H1 (cell line): Measurements from ENCODE around the gene SPRYD4. TPM values are rescaled to one million over a fixed set of nuclear protein-coding genes. Genes with fewer than 3 reads are reported as not detected.

Experiments
- CTCF ChIA-PET: fragments of 300-600 bp; sonication (Branson Sonifier 250); formaldehyde crosslinking; loops from one replicate; lab custom pipeline; 2021; ENCODE audit not compliant: partially characterized antibody; lab: Charles Lee
- POLR2A ChIA-PET: fragments of 300-600 bp; sonication (Branson Sonifier 250); formaldehyde crosslinking; loops from one replicate; lab custom pipeline; 2021; ENCODE audit warnings: inconsistent platforms; ENCODE audit not compliant: partially characterized antibody; lab: Charles Lee
- DNase-seq, 2 experiments: peaks; one replicate each; pipeline versions ENCODE4 v3.0.0 to v3.0.0-alpha.2; 2010 to 2022; ENCODE audit warnings: low spot score in 2 of 2, low read depth in 1 of 2, mixed read lengths in 1 of 2
- FAIRE-seq: peaks from 2 replicates; lab custom pipeline; 2011; peaks lifted over from hg19 to GRCh38; lab: Jason Lieb, UNC
- H2AFZ ChIP-seq: 2 replicates; pipeline ENCODE4 v1.8.1; 2012; ENCODE audit warnings: low read length, inconsistent platforms
- H2AK5ac ChIP-seq: 2 replicates; pipeline ENCODE4 v1.6.1; 2013; ENCODE audit warnings: low read depth, low read length
- H2BK120ac ChIP-seq: replicated peaks from 2 replicates; pipeline ENCODE3; 2013; ENCODE audit warnings: low read depth, low read length, inconsistent platforms
- H2BK12ac ChIP-seq: 2 replicates; pipeline ENCODE4 v1.6.1; 2013; ENCODE audit warnings: low read depth, low read length
- H2BK15ac ChIP-seq: 2 replicates; pipeline ENCODE4 v1.6.1; 2013; ENCODE audit warnings: low read length
- H2BK20ac ChIP-seq: 2 replicates; pipeline ENCODE4 v1.6.1; 2013; ENCODE audit warnings: low read length
- H2BK5ac ChIP-seq: 2 replicates; pipeline ENCODE4 v1.6.1; 2013; ENCODE audit warnings: low read depth, low read length
- H3K14ac ChIP-seq: 2 replicates; pipeline ENCODE4 v1.6.1; 2013; ENCODE audit warnings: inconsistent platforms; ENCODE audit not compliant: insufficient read length
- H3K18ac ChIP-seq: 2 replicates; pipeline ENCODE4 v1.6.1; 2013; ENCODE audit warnings: low read length; ENCODE audit errors: extremely low read depth
- H3K23ac ChIP-seq: 2 replicates; pipeline ENCODE4 v1.6.1; 2013; ENCODE audit warnings: inconsistent platforms; ENCODE audit not compliant: insufficient read length
- H3K23me2 ChIP-seq: 2 replicates; pipeline ENCODE4 v1.6.1; 2013; ENCODE audit warnings: low read depth, low read length
- H3K27ac ChIP-seq: 2 replicates; pipeline ENCODE4 v1.6.1; 2011; ENCODE audit warnings: low read depth, low read length, inconsistent platforms
- H3K27me3 ChIP-seq, 4 experiments: replicated peaks in 1 of 4; 1 replicate in 1 of 4; 2 replicates in 3 of 4; pipeline versions ENCODE4 v1.6.1 to v1.8.1; 2011 to 2013; ENCODE audit warnings: low read length in 3 of 4, mild to moderate bottlenecking in 3 of 4, inconsistent platforms in 2 of 4, mixed read lengths in 2 of 4, moderate library complexity in 1 of 4; ENCODE audit not compliant: control insufficient read depth in 3 of 4, insufficient read depth in 3 of 4; ENCODE audit errors: extremely low read depth in 1 of 4
- H3K36me3 ChIP-seq, 4 experiments: 2 replicates each; pipeline versions ENCODE4 v1.6.1 to v1.8.1; 2011 to 2013; ENCODE audit warnings: mild to moderate bottlenecking in 4 of 4, low read length in 3 of 4, moderate library complexity in 2 of 4, control low read depth in 1 of 4, inconsistent platforms in 1 of 4; ENCODE audit not compliant: insufficient read depth in 4 of 4, control insufficient read depth in 2 of 4
- H3K4ac ChIP-seq: replicated peaks from 2 replicates; pipeline ENCODE3; 2013; ENCODE audit warnings: low read length, low read depth, mixed read lengths, inconsistent platforms; ENCODE audit not compliant: insufficient read length
- H3K4me1 ChIP-seq, 4 experiments: replicated peaks in 1 of 4; 1 replicate in 1 of 4; 2 replicates in 3 of 4; pipeline versions ENCODE4 v1.6.1 to v1.8.1; 2011 to 2013; ENCODE audit warnings: low read length in 3 of 4, inconsistent platforms in 2 of 4, mixed read lengths in 1 of 4; ENCODE audit not compliant: insufficient read depth in 4 of 4, control insufficient read depth in 3 of 4
- H3K4me2 ChIP-seq, 2 experiments: 2 replicates each; pipeline versions ENCODE4 v1.6.1 to v1.8.1; 2011 to 2013; ENCODE audit warnings: low read depth in 2 of 2, low read length in 2 of 2, control low read depth in 1 of 2, inconsistent platforms in 1 of 2, mild to moderate bottlenecking in 1 of 2; ENCODE audit not compliant: insufficient read depth in 1 of 2
- H3K4me3 ChIP-seq, 4 experiments: fragments of 200-600, 300-600 bp in 1 of 4; sonication (generic), shearing (Covaris generic), sonication (Bioruptor Twin) in 1 of 4; 2 replicates each; pipeline versions ENCODE4 v1.5.1 to v1.8.1; 2011 to 2016; ENCODE audit warnings: low read length in 4 of 4, low read depth in 3 of 4, control low read depth in 2 of 4, inconsistent platforms in 2 of 4, mild to moderate bottlenecking in 2 of 4, mixed read lengths in 1 of 4, moderate library complexity in 1 of 4; ENCODE audit not compliant: insufficient read depth in 2 of 4; ENCODE audit errors: extremely low read depth in 1 of 4
- H3K56ac ChIP-seq: replicated peaks from 2 replicates; pipeline ENCODE3; 2013; ENCODE audit warnings: low read depth, mild to moderate bottlenecking, mixed read lengths, low read length, inconsistent platforms; ENCODE audit not compliant: insufficient read length
- H3K79me1 ChIP-seq: 2 replicates; pipeline ENCODE4 v1.6.1; 2013; ENCODE audit warnings: low read depth, low read length, control low read depth
- H3K79me2 ChIP-seq, 2 experiments: 2 replicates each; pipeline versions ENCODE4 v1.6.1 to v1.8.1; 2012 to 2013; ENCODE audit warnings: low read length in 2 of 2, mild to moderate bottlenecking in 2 of 2, inconsistent platforms in 1 of 2; ENCODE audit not compliant: insufficient read depth in 2 of 2, control insufficient read depth in 1 of 2
- H3K9ac ChIP-seq, 4 experiments: replicated peaks in 1 of 4; 1 replicate in 1 of 4; 2 replicates in 3 of 4; pipeline versions ENCODE4 v1.6.1 to v1.8.1; 2011 to 2013; ENCODE audit warnings: low read depth in 3 of 4, low read length in 3 of 4, control low read depth in 2 of 4, mild to moderate bottlenecking in 2 of 4, moderate library complexity in 2 of 4, inconsistent platforms in 1 of 4; ENCODE audit errors: extremely low read depth in 1 of 4
- H3K9me3 ChIP-seq, 2 experiments: 2 replicates each; pipeline versions ENCODE4 v1.6.1 to v1.8.1; 2012 to 2013; ENCODE audit warnings: mild to moderate bottlenecking in 2 of 2, moderate library complexity in 2 of 2, control low read depth in 1 of 2, inconsistent platforms in 1 of 2, low read depth in 1 of 2, low read length in 1 of 2, mixed read lengths in 1 of 2; ENCODE audit not compliant: insufficient read depth in 2 of 2
- H4K20me1 ChIP-seq, 2 experiments: replicated peaks in 1 of 2; 2 replicates each; pipeline versions ENCODE3 to v1.8.1; 2011 to 2013; ENCODE audit warnings: inconsistent platforms in 2 of 2, low read length in 2 of 2, mild to moderate bottlenecking in 1 of 2; ENCODE audit not compliant: insufficient read depth in 2 of 2, control insufficient read depth in 1 of 2
- H4K5ac ChIP-seq: 2 replicates; pipeline ENCODE4 v1.6.1; 2013; ENCODE audit warnings: low read length, low read depth, mixed read lengths, inconsistent platforms; ENCODE audit not compliant: insufficient read length
- H4K8ac ChIP-seq: 2 replicates; pipeline ENCODE4 v1.8.0; 2013; ENCODE audit warnings: mild to moderate bottlenecking, moderate library complexity, low read length, inconsistent platforms; ENCODE audit not compliant: insufficient read depth; ENCODE audit errors: extremely low read depth
- H4K91ac ChIP-seq: replicated peaks from 2 replicates; pipeline ENCODE3; 2013; ENCODE audit warnings: low read length, mixed read lengths, inconsistent platforms; ENCODE audit not compliant: insufficient read length
- SP4 ChIP-seq: IDR thresholded peaks from 2 replicates; pipeline ENCODE4 v1.6.1; 2012; ENCODE audit warnings: low read length, inconsistent platforms
- YY1 ChIP-seq: IDR thresholded peaks from 2 replicates; pipeline ENCODE4 v1.6.1; 2011; ENCODE audit warnings: low read depth, mild to moderate bottlenecking, low read length
- polyA plus RNA-seq, 7 experiments: library from polyadenylated mRNA; depleted of rRNA in 3 of 7; stranded (reverse) in 5 of 7; unstranded in 2 of 7; fragments of >200 nt in 5 of 7; fragments of 200-250 nt in 2 of 7; gene quantifications; 1 replicate in 5 of 7; 2 replicates in 1 of 7; 4 replicates in 1 of 7; pipeline versions ENCODE4 v1.2.1 to v1.2.3, GENCODE V29; 2011 to 2013; ENCODE audit warnings: missing spikeins in 2 of 7, mixed read lengths in 2 of 7
- total RNA-seq: library from RNA; stranded (reverse); fragmentation: NEBNext Ultra II Directional; extraction: Animal tissue kit (Norgen Biotek cat#: 25700); gene quantifications from 2 replicates; pipeline ENCODE4 v1.2.1, GENCODE V29; 2021

The SPRYD4 gene
- total and polyA plus RNA-seq, 2 of the 8 experiments (the other 6 are each of a cell fraction or from before 2014, with no cell fraction given): 4.3 to 5.3 TPM

DNA sequence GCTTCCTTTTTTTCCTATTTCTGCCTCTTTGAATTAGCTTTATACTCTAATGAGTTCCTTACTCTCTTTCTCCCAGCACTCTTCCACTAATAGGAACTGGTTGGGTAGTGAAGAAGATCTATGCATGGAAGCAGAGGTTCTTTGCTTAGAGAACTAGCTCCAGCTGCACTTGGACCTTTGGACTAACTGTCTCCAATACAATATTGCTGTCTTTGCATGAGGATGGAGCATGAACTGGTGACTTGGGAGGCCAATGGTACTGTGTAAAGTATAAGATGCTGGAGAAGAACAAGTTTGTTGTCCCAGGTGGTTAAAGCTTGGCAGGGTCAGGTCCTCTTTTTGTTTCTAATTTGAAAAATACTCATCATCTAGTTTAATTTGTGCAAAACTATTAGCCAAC is 22.0 kb downstream of the SPRYD4 start:
- H2AK5ac ChIP-seq: no peak overlapping the region
- H3K36me3 ChIP-seq: peaks cover 0 to 5% (median 0%) of the 10 kb centered on the region in 4 experiments; a peak in 2 of 8 replicates
- CTCF ChIA-PET: interaction anchor here (0.6 to 1.3 kb wide), 4 partner anchors 10 to 111 kb away, joined by 3 to 5 read pairs (median 4); no protein-coding TSS in a partner anchor
- H4K8ac ChIP-seq: no peak overlapping the region
- no peak overlapping the region for H3K9ac ChIP-seq
- no peak overlapping the region for H3K23ac ChIP-seq
- H4K5ac ChIP-seq: no peak overlapping the region
- H3K79me2 ChIP-seq: no peaks in the 10 kb centered on the region
- no peak overlapping the region for H3K14ac ChIP-seq
- TF ChIP-seq SP4: no peak
- no peak for TF ChIP-seq YY1
- DNase-seq: no peak
- H2BK120ac ChIP-seq: no peak overlapping the region
- H3K79me1 ChIP-seq: no peaks in the 10 kb centered on the region
- no peak overlapping the region for H2BK5ac ChIP-seq
- H3K4me2 ChIP-seq: no peak overlapping the region
- H2BK15ac ChIP-seq: no peak overlapping the region
- no peak for FAIRE-seq
- POLR2A ChIA-PET: interaction anchor here (1.4 to 2.5 kb wide), 2 partner anchors 21 to 175 kb away, joined by 3 to 7 read pairs; partner anchors contain the start of genes CNPY2 and SPRYD4
- no peak overlapping the region for H4K91ac ChIP-seq
- no peak overlapping the region for H2AFZ ChIP-seq
- H3K4me1 ChIP-seq: peaks cover 2 to 5% (median 3%) of the 10 kb centered on the region in 4 experiments; a peak in 6 of 7 replicates
- H3K18ac ChIP-seq: no peak overlapping the region
- no peak overlapping the region for H2BK20ac ChIP-seq
- H3K9me3 ChIP-seq: peaks cover 3 to 21% of the 10 kb centered on the region in 2 experiments; a peak in 2 of 4 replicates
- H3K56ac ChIP-seq: no peak overlapping the region
- no peaks in the 10 kb centered on the region for H4K20me1 ChIP-seq
- H3K23me2 ChIP-seq: peaks cover 12% of the 10 kb centered on the region
- H3K27ac ChIP-seq: no peak overlapping the region
- peaks cover 7 to 35% (median 32%) of the 10 kb centered on the region in 4 experiments for H3K27me3 ChIP-seq
- H2BK12ac ChIP-seq: no peak overlapping the region
- no peak overlapping the region for H3K4ac ChIP-seq
- no peak overlapping the region for H3K4me3 ChIP-seq
